GM21825 (cell line): ENCODE measurements around the gene ZNRF4.

Experiments used
- ATAC-seq: cut with Tn5 transposase; IDR thresholded peaks from one replicate; pipeline ENCODE4 v1.9.1; 2021; ENCODE audit warnings: mild to moderate bottlenecking, moderate library complexity; ENCODE audit not compliant: unreplicated experiment

The ZNRF4 gene

GRCh38 chr19:5439452-5439851 lies 15.8 kb upstream of the ZNRF4 start:
- no peak for ATAC-seq

- no peak for ATAC-seq
Observed at GRCh38 chr19:5440299-5440698, 14.9 kb upstream of the ZNRF4 start.

- ATAC-seq = no peak
Observed at GRCh38 chr19:5443723-5444122, 11.5 kb upstream of the ZNRF4 start.

DNA sequence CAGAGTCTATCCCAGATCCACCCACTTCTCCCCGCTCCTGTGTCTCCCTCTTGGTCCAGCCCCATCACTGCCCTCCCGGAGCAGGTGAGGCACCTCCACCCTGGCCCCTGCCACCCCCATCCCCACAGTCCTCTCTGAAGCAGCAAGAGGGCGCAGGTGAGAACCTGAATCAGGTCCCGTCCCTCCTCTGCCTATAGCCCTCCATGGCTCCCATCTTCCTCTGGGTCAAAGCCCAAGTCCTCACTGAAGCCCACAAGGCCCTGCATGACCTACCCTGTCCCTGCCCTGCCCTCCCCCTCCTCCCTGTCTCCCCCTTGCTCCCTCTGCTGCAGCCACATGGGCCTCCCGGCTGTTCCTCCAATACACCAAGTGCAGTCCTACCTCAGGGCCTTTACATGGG lies 10.8 kb upstream of the ZNRF4 start:
- no peak for ATAC-seq

GRCh38 chr19:5445071-5445470 lies 10.1 kb upstream of the ZNRF4 start:
- no peak for ATAC-seq

DNA sequence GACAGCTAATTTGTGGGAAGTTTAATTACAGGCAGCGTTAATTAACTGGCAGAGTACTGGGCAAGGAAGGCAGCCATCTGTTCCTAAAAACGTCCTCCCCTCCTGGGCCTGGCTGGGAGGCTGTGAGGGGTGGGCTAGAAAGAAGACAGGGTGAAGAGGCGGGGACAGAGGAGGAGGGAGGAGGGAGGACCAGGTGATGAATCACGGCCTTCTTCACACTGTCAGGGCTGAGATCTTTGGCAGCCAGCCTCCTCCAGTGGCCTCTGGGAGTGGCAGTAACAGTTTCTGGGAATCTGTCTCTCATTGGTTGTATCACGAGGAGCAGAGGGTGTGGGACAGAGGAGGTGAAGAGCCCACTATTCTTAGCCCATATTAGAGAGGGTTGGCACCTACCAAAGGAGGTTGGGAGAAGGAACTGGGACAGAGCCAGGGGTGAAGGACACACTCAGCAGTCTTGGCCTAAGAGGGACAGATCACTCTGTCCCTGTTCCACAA lies 9.6 kb upstream of the ZNRF4 start:
- no peak for ATAC-seq

DNA sequence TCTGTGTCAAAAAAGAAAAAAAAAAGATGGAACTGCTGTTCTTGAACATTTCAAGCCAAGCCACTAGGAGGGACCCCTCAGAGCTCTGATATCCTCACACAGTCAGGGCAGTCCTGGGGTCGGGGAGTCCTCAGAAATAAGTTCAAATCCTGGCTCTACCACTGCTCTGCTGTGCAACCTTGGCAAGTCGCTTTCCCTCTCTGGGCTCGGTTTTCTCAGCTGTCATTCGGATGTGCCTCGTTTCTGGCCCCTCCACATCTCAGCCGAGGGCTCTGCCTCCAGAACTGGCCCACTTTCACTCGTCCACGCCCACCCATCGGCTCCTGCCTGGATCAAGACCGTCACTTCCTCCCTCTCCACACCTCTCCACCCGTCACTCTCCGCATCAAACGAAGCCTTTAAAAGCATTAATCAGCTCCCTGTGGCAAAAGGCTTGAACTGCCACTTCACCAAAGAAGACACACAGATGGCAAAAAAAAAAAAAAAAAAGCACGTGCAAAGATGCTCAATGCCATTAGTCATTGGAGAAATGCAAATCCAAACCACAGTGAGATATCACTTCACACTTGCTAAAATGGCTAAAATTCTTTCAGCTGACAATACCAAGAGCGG lies 7.4 kb upstream of the ZNRF4 start:
- no peak for ATAC-seq

- ATAC-seq = no peak
Observed at GRCh38 chr19:5448374-5448773, 6.8 kb upstream of the ZNRF4 start.

DNA sequence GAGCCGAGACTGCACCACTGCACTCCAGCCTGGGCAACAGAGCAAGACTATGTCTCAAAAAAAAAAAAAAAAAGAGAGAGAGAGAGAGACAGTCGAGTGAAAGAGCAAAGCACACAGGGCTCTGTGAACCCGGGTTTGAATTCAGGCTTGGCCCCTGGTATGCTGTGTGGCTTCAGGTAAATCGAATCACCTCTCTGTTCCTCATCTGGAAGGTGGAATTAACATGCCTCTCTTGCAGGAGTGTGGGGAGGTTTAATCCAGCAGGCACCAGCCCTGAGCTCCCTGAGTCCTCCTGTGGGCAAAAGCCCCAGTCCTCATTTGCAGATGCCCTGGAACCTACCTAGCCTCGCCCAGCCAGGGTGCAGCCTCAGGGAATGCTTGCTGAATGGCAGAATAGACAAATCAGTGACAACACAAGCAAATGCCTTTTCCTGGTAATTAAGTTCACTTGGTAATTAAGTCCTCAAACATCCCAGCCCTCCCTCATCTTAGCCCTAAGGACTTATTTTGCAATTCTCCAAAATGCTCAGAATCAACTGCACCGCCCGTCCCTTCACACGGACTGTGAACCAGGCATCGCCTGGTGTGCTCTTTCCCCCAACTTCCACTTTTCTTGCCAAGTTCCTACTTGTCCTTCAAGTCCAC lies 4.6 kb upstream of the ZNRF4 start:
- ATAC-seq = no peak

DNA sequence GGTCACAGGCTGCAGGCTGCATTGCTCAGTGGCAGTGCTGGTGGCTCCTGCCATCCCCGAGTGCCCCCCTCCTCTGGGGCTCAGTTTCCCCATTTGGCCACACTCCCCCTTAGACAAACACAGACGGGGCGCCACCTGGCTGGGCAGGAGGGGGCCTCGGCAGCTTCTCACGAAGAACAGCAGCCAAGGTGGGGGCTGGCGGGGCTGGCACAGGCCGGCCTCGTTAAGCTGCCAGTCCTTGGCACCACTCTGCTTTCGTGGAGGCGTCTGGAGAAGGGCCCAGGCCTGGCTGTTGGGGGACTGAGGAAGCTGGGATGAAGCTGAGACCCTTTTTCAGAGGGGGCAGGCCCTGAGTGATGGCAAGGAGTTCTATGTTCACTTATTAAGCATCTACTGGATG lies 3.7 kb upstream of the ZNRF4 start:
- no peak for ATAC-seq

GRCh38 chr19:5452594-5453565 lies 2.3 kb upstream of the ZNRF4 start:
- no peak for ATAC-seq

DNA sequence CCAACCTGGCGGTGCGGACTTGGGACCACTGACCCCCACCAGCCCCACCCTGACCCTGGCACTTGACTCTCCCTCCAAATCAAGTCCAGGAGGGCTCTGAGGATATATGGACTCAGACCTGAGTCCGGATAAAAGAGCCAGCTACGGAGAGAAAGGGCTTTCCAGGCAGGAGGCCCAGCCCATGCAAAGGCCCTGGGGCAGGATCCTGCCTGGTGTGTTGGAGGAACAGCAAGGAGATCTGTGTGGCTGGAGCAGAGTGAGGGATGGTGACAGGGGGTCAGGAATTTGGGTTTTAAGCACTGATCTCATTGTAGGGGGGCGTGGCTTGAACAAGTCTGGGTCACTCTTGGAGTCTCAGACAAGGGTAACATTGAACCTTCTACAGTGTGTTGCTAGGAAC lies 474 bp upstream of the ZNRF4 start:
- no peak for ATAC-seq

DNA sequence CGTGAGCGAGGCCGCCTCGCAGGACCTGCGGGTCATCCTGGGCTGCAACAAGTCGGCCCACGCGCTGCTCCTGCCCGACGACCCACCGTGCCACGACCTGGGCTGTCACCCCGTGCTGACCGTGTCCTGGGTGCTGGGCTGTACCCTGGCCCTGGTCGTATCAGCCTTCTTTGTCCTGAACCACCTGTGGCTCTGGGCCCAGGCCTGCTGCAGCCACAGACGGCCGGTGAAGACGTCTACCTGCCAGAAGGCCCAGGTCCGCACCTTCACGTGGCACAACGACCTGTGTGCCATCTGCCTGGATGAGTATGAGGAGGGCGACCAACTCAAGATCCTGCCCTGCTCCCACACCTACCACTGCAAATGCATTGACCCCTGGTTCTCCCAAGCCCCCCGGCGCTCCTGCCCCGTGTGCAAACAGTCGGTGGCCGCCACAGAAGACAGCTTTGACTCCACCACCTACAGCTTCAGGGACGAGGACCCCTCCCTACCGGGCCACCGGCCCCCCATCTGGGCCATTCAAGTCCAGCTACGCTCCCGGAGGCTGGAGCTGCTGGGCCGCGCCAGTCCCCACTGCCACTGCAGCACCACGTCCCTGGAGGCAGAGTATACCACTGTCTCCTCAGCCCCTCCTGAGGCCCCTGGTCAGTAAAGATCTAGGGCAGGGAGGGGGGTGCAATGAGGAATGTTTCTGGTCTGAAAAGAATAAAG lies 1.1 kb downstream of the ZNRF4 start:
- no peak for ATAC-seq

DNA sequence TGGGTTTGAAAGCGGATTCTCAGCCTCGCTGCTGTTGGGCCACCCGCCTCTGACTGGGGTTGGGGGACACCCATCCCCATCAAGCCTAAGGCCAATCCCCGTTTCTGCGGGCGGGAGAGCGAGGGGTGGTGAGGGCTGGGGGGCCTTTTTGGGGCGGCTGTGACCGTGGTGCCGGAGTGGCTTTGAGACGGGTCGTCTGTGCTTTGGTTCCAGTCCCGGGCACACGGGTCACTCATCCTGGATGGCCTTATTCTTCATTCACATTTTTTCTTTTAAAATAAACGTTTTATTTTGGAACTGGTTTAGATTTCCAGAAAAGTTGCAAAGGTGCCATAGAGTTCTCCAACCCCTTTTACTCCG lies 1.6 kb downstream of the ZNRF4 start:
- no peak for ATAC-seq

DNA sequence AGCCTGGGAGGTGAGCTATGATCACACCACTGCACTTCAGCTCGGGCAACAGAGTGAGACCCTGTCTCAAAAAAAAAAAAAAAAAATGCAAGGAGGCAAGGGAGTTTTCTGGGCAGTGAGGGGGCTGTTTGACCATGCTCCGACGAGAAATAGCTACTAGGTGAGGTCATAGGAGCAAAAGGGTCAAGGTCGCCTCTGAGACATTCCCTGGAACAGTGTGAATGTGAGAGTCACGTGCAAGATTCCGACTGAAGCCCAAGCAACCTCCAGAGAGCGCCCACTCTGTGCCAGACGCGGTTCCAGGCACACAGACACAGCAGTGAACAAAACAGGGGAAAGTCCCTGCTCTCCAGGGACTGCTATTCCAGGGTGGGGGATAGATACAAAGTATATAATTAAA lies 2.5 kb downstream of the ZNRF4 start:
- ATAC-seq = no peak

DNA sequence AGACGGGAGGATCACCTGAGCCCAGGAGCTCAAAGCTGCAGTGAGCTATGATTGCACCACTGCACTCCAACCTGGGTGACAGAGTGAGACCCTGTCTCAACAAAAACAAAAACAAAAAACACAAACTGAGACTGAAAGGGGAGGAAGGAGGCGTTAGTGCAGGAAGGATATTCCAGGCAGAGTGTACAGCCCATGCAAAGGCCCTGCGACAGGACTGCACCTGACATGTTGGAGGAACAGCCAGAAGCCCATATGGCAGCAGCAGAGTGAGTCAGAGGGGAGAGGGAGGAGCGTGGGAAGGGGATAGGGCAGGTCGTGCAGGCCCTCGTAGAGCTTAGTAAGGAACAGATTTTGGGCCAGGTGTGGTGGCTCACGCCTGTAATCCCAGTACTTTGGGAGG lies 3.2 kb downstream of the ZNRF4 start:
- ATAC-seq = no peak

- no peak for ATAC-seq
Observed at GRCh38 chr19:5459360-5459759, 4.1 kb downstream of the ZNRF4 start.

- no peak for ATAC-seq
Observed at GRCh38 chr19:5460748-5461147, 5.5 kb downstream of the ZNRF4 start.

DNA sequence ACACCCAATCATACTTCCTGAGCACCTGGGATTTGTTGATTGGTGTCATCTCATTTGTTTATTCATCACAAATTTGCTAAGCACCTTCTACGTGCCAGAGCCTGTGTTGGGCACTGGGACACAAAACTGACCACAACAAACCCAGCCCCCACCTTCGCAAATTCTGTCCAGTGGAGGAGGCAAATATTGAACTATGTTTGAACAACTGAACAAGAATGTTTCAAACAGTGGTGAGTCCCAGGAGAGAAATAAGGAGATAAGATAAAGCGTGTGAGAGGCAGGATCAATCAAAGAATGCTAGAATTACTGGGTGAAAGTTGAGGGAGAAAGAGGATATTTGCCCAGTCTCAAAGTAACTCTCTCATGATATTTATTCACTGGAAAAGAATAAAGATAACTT lies 8.7 kb downstream of the ZNRF4 start:
- no peak for ATAC-seq

DNA sequence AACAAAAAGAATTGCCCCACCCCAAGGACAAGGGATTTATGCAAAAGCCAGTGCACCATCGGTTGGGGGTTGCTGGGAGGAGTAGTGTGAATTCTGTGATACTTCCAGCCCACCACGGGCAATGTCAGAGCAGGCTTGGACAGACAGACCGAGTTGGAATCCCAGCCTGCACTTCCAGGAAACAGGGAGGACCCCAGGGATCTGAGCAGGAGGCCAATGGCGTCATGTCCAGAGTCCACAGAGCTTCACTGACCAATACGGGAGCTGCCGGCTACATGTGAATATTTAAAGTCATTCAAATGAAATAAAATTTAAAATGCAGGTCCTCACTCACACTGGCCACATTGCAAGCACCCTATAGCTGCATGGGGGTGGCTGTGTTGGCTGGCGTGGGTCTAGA lies 10.9 kb downstream of the ZNRF4 start:
- no peak for ATAC-seq

- no peak for ATAC-seq
Observed at GRCh38 chr19:5466814-5467291, 11.6 kb downstream of the ZNRF4 start.
